H1 (cell line): ENCODE measurements around the gene GDNF. TPM values are rescaled to one million over a fixed set of nuclear protein-coding genes. Genes with fewer than 3 reads are reported as not detected.

ENCODE experiments used
- CTCF ChIA-PET: fragments of 300-600 bp; sonication (Branson Sonifier 250); formaldehyde crosslinking; loops from one replicate; lab custom pipeline; 2021; ENCODE audit not compliant: partially characterized antibody; lab: Charles Lee
- POLR2A ChIA-PET: fragments of 300-600 bp; sonication (Branson Sonifier 250); formaldehyde crosslinking; loops from one replicate; lab custom pipeline; 2021; ENCODE audit warnings: inconsistent platforms; ENCODE audit not compliant: partially characterized antibody; lab: Charles Lee
- DNase-seq, 2 experiments: peaks; one replicate each; pipeline versions ENCODE4 v3.0.0 to v3.0.0-alpha.2; 2010 to 2022; ENCODE audit warnings: low spot score in 2 of 2, low read depth in 1 of 2, mixed read lengths in 1 of 2
- FAIRE-seq: peaks from 2 replicates; lab custom pipeline; 2011; peaks lifted over from hg19 to GRCh38; lab: Jason Lieb, UNC
- H2AFZ ChIP-seq: 2 replicates; pipeline ENCODE4 v1.8.1; 2012; ENCODE audit warnings: low read length, inconsistent platforms
- H2AK5ac ChIP-seq: 2 replicates; pipeline ENCODE4 v1.6.1; 2013; ENCODE audit warnings: low read depth, low read length
- H2BK120ac ChIP-seq: replicated peaks from 2 replicates; pipeline ENCODE3; 2013; ENCODE audit warnings: low read depth, low read length, inconsistent platforms
- H2BK12ac ChIP-seq: 2 replicates; pipeline ENCODE4 v1.6.1; 2013; ENCODE audit warnings: low read depth, low read length
- H2BK15ac ChIP-seq: 2 replicates; pipeline ENCODE4 v1.6.1; 2013; ENCODE audit warnings: low read length
- H2BK20ac ChIP-seq: 2 replicates; pipeline ENCODE4 v1.6.1; 2013; ENCODE audit warnings: low read length
- H2BK5ac ChIP-seq: 2 replicates; pipeline ENCODE4 v1.6.1; 2013; ENCODE audit warnings: low read depth, low read length
- H3K14ac ChIP-seq: 2 replicates; pipeline ENCODE4 v1.6.1; 2013; ENCODE audit warnings: inconsistent platforms; ENCODE audit not compliant: insufficient read length
- H3K18ac ChIP-seq: 2 replicates; pipeline ENCODE4 v1.6.1; 2013; ENCODE audit warnings: low read length; ENCODE audit errors: extremely low read depth
- H3K23ac ChIP-seq: 2 replicates; pipeline ENCODE4 v1.6.1; 2013; ENCODE audit warnings: inconsistent platforms; ENCODE audit not compliant: insufficient read length
- H3K23me2 ChIP-seq: 2 replicates; pipeline ENCODE4 v1.6.1; 2013; ENCODE audit warnings: low read depth, low read length
- H3K27ac ChIP-seq: 2 replicates; pipeline ENCODE4 v1.6.1; 2011; ENCODE audit warnings: low read depth, low read length, inconsistent platforms
- H3K27me3 ChIP-seq, 4 experiments: replicated peaks in 1 of 4; 1 replicate in 1 of 4; 2 replicates in 3 of 4; pipeline versions ENCODE4 v1.6.1 to v1.8.1; 2011 to 2013; ENCODE audit warnings: low read length in 3 of 4, mild to moderate bottlenecking in 3 of 4, inconsistent platforms in 2 of 4, mixed read lengths in 2 of 4, moderate library complexity in 1 of 4; ENCODE audit not compliant: control insufficient read depth in 3 of 4, insufficient read depth in 3 of 4; ENCODE audit errors: extremely low read depth in 1 of 4
- H3K36me3 ChIP-seq, 4 experiments: 2 replicates each; pipeline versions ENCODE4 v1.6.1 to v1.8.1; 2011 to 2013; ENCODE audit warnings: mild to moderate bottlenecking in 4 of 4, low read length in 3 of 4, moderate library complexity in 2 of 4, control low read depth in 1 of 4, inconsistent platforms in 1 of 4; ENCODE audit not compliant: insufficient read depth in 4 of 4, control insufficient read depth in 2 of 4
- H3K4ac ChIP-seq: replicated peaks from 2 replicates; pipeline ENCODE3; 2013; ENCODE audit warnings: low read length, low read depth, mixed read lengths, inconsistent platforms; ENCODE audit not compliant: insufficient read length
- H3K4me1 ChIP-seq, 4 experiments: replicated peaks in 1 of 4; 1 replicate in 1 of 4; 2 replicates in 3 of 4; pipeline versions ENCODE4 v1.6.1 to v1.8.1; 2011 to 2013; ENCODE audit warnings: low read length in 3 of 4, inconsistent platforms in 2 of 4, mixed read lengths in 1 of 4; ENCODE audit not compliant: insufficient read depth in 4 of 4, control insufficient read depth in 3 of 4
- H3K4me2 ChIP-seq, 2 experiments: 2 replicates each; pipeline versions ENCODE4 v1.6.1 to v1.8.1; 2011 to 2013; ENCODE audit warnings: low read depth in 2 of 2, low read length in 2 of 2, control low read depth in 1 of 2, inconsistent platforms in 1 of 2, mild to moderate bottlenecking in 1 of 2; ENCODE audit not compliant: insufficient read depth in 1 of 2
- H3K4me3 ChIP-seq, 4 experiments: fragments of 200-600, 300-600 bp in 1 of 4; sonication (generic), shearing (Covaris generic), sonication (Bioruptor Twin) in 1 of 4; 2 replicates each; pipeline versions ENCODE4 v1.5.1 to v1.8.1; 2011 to 2016; ENCODE audit warnings: low read length in 4 of 4, low read depth in 3 of 4, control low read depth in 2 of 4, inconsistent platforms in 2 of 4, mild to moderate bottlenecking in 2 of 4, mixed read lengths in 1 of 4, moderate library complexity in 1 of 4; ENCODE audit not compliant: insufficient read depth in 2 of 4; ENCODE audit errors: extremely low read depth in 1 of 4
- H3K56ac ChIP-seq: replicated peaks from 2 replicates; pipeline ENCODE3; 2013; ENCODE audit warnings: low read depth, mild to moderate bottlenecking, mixed read lengths, low read length, inconsistent platforms; ENCODE audit not compliant: insufficient read length
- H3K79me1 ChIP-seq: 2 replicates; pipeline ENCODE4 v1.6.1; 2013; ENCODE audit warnings: low read depth, low read length, control low read depth
- H3K79me2 ChIP-seq, 2 experiments: 2 replicates each; pipeline versions ENCODE4 v1.6.1 to v1.8.1; 2012 to 2013; ENCODE audit warnings: low read length in 2 of 2, mild to moderate bottlenecking in 2 of 2, inconsistent platforms in 1 of 2; ENCODE audit not compliant: insufficient read depth in 2 of 2, control insufficient read depth in 1 of 2
- H3K9ac ChIP-seq, 4 experiments: replicated peaks in 1 of 4; 1 replicate in 1 of 4; 2 replicates in 3 of 4; pipeline versions ENCODE4 v1.6.1 to v1.8.1; 2011 to 2013; ENCODE audit warnings: low read depth in 3 of 4, low read length in 3 of 4, control low read depth in 2 of 4, mild to moderate bottlenecking in 2 of 4, moderate library complexity in 2 of 4, inconsistent platforms in 1 of 4; ENCODE audit errors: extremely low read depth in 1 of 4
- H3K9me3 ChIP-seq, 2 experiments: 2 replicates each; pipeline versions ENCODE4 v1.6.1 to v1.8.1; 2012 to 2013; ENCODE audit warnings: mild to moderate bottlenecking in 2 of 2, moderate library complexity in 2 of 2, control low read depth in 1 of 2, inconsistent platforms in 1 of 2, low read depth in 1 of 2, low read length in 1 of 2, mixed read lengths in 1 of 2; ENCODE audit not compliant: insufficient read depth in 2 of 2
- H4K20me1 ChIP-seq, 2 experiments: replicated peaks in 1 of 2; 2 replicates each; pipeline versions ENCODE3 to v1.8.1; 2011 to 2013; ENCODE audit warnings: inconsistent platforms in 2 of 2, low read length in 2 of 2, mild to moderate bottlenecking in 1 of 2; ENCODE audit not compliant: insufficient read depth in 2 of 2, control insufficient read depth in 1 of 2
- H4K5ac ChIP-seq: 2 replicates; pipeline ENCODE4 v1.6.1; 2013; ENCODE audit warnings: low read length, low read depth, mixed read lengths, inconsistent platforms; ENCODE audit not compliant: insufficient read length
- H4K8ac ChIP-seq: 2 replicates; pipeline ENCODE4 v1.8.0; 2013; ENCODE audit warnings: mild to moderate bottlenecking, moderate library complexity, low read length, inconsistent platforms; ENCODE audit not compliant: insufficient read depth; ENCODE audit errors: extremely low read depth
- H4K91ac ChIP-seq: replicated peaks from 2 replicates; pipeline ENCODE3; 2013; ENCODE audit warnings: low read length, mixed read lengths, inconsistent platforms; ENCODE audit not compliant: insufficient read length
- CBX5 ChIP-seq: fragments of 300-800, 300-1000 bp; sonication (generic); IDR thresholded peaks from 2 replicates; pipeline ENCODE4 v1.7.1; 2016; ENCODE audit warnings: antibody characterized with exemption, low read length, low read depth
- EZH2 ChIP-seq: fragments of 200-600 bp; sonication (generic); IDR thresholded peaks from 2 replicates; pipeline ENCODE4 v1.7.1; 2012; ENCODE audit warnings: low read depth, mild to moderate bottlenecking, moderate library complexity, low read length, inconsistent platforms; ENCODE audit not compliant: severe bottlenecking
- FOSL1 ChIP-seq: IDR thresholded peaks from 2 replicates; pipeline ENCODE4 v1.6.1; 2011; ENCODE audit warnings: mild to moderate bottlenecking, low read depth, low read length, moderate library complexity; ENCODE audit not compliant: insufficient read depth
- GABPA ChIP-seq: IDR thresholded peaks from 2 replicates; pipeline ENCODE4 v1.6.1; 2011; ENCODE audit warnings: mild to moderate bottlenecking, low read length, moderate library complexity, borderline replicate concordance; ENCODE audit not compliant: insufficient read depth
- SIRT6 ChIP-seq: IDR thresholded peaks from one replicate; pipeline ENCODE4 v1.7.1; 2012; ENCODE audit warnings: low read length, inconsistent platforms
- SIX5 ChIP-seq: IDR thresholded peaks from 2 replicates; pipeline ENCODE4 v1.6.1; 2011; ENCODE audit warnings: mild to moderate bottlenecking, low read depth, low read length
- WGBS, 2 experiments: shearing (Covaris generic) in 1 of 2; methylation state at CpG; one replicate each; pipeline versions ENCODE4 v1.1.6 to v1.1.7; 2013 to 2015; ENCODE audit warnings: low lambda C conversion rate in 2 of 2, mixed read lengths in 2 of 2, inconsistent platforms in 1 of 2, low coverage in 1 of 2, missing lambda C conversion rate in 1 of 2; ENCODE audit not compliant: insufficient replicate concordance in 2 of 2, insufficient coverage in 1 of 2, insufficient read length in 1 of 2; ENCODE audit errors: extremely low coverage in 1 of 2, missing lambda C conversion rate in 1 of 2; 5-methylcytosine and 5-hydroxymethylcytosine counted together
- polyA plus RNA-seq, 7 experiments: library from polyadenylated mRNA; depleted of rRNA in 3 of 7; stranded (reverse) in 5 of 7; unstranded in 2 of 7; fragments of >200 nt in 5 of 7; fragments of 200-250 nt in 2 of 7; gene quantifications; 1 replicate in 5 of 7; 2 replicates in 1 of 7; 4 replicates in 1 of 7; pipeline versions ENCODE4 v1.2.1 to v1.2.3, GENCODE V29; 2011 to 2013; ENCODE audit warnings: missing spikeins in 2 of 7, mixed read lengths in 2 of 7
- total RNA-seq: library from RNA; stranded (reverse); fragmentation: NEBNext Ultra II Directional; extraction: Animal tissue kit (Norgen Biotek cat#: 25700); gene quantifications from 2 replicates; pipeline ENCODE4 v1.2.1, GENCODE V29; 2021

Gene GDNF
- total and polyA plus RNA-seq, 2 of the 8 experiments (the other 6 are each of a cell fraction or from before 2014, with no cell fraction given), result 0.15 to 2.0 TPM

DNA sequence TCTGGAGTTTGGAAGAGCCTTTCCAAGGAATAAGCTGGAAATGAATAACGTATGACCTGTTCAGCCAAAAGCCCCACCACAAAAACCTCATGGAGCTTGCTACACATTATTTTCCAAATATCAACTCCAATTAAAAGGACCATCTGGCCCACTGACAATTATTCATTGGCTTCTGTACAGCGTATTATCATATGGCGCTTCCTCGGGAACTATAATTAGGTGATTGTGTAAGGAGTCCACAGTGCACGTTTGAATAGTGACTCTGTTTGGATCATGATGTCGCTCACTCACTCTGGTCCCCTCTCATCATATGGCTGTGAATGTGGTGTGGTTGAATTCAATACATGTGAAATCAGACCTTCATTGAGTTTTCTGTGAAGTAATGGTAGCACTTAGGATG is 52.1 kb downstream of the GDNF start:
- Histone ChIP-seq H3K36me3 (no peaks in the 10 kb centered on the region; a peak in 1 of 8 replicates), H4K91ac (no peak overlapping the region), H3K56ac (no peak overlapping the region), H3K23me2 (no peaks in the 10 kb centered on the region), H3K14ac (no peak overlapping the region), H3K4me2 (no peak overlapping the region), H3K79me1 (no peaks in the 10 kb centered on the region), H4K8ac (no peak overlapping the region), H2AFZ (no peak overlapping the region), H2AK5ac (no peak overlapping the region), H3K4ac (no peak overlapping the region), H3K23ac (no peak overlapping the region), H3K9me3 (peaks cover 7 to 10% of the 10 kb centered on the region in 2 experiments), H2BK15ac (no peak overlapping the region), H4K5ac (no peak overlapping the region), H3K27ac (no peak overlapping the region), H3K4me3 (no peak overlapping the region), H3K79me2 (no peaks in the 10 kb centered on the region), H4K20me1 (no peaks in the 10 kb centered on the region), H2BK12ac (no peak overlapping the region), H3K27me3 (no peaks in the 10 kb centered on the region), H2BK120ac (no peak overlapping the region), H2BK5ac (no peak overlapping the region), H3K18ac (no peak overlapping the region), H2BK20ac (no peak overlapping the region), H3K9ac (no peak overlapping the region), H3K4me1 (no peaks in the 10 kb centered on the region)
- DNase-seq (no peak), FAIRE-seq (no peak)
- TF ChIP-seq SIX5, result no peak
- TF ChIP-seq CBX5, result no peak
- no peak for TF ChIP-seq FOSL1
- no peak for TF ChIP-seq GABPA
- no peak for TF ChIP-seq EZH2
- TF ChIP-seq SIRT6, result no peak
- 98% methylated on average over 6 of the region's 6 CpGs; no CpG with 5 or more reads in 1 of the 2 experiments for WGBS, 2 experiments
- CTCF ChIA-PET, result no interaction called here
- POLR2A ChIA-PET, result no interaction called here
